IPS DF 19.7 (cell line): ENCODE data around the gene KRT33A.

ENCODE experiments used
- DNase-seq: peaks from one replicate; pipeline ENCODE4 v3.0.0-alpha.2; 2013; ENCODE audit warnings: low read depth, low spot score

KRT33A gene

DNA sequence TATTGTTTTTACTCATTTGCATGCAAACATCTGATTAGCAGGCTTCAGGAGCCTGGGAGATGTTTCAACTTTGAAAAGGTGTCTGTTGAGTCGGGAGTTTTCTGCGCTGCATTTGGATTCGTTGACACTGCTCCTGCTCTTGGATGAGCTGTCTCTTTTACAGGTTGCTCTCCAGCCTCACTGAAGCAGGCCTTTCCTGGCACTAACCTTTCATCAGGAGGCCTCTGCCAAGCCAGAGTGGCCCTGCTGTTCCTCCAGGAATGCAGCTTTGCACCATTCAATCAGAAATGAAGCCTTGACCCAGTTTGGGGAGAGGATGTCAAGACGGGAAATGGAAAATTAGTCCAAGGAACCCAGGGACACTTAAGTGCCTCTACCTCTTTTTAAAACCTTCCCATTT, 47.6 kb downstream of the KRT33A start:
- no peak for DNase-seq

DNA sequence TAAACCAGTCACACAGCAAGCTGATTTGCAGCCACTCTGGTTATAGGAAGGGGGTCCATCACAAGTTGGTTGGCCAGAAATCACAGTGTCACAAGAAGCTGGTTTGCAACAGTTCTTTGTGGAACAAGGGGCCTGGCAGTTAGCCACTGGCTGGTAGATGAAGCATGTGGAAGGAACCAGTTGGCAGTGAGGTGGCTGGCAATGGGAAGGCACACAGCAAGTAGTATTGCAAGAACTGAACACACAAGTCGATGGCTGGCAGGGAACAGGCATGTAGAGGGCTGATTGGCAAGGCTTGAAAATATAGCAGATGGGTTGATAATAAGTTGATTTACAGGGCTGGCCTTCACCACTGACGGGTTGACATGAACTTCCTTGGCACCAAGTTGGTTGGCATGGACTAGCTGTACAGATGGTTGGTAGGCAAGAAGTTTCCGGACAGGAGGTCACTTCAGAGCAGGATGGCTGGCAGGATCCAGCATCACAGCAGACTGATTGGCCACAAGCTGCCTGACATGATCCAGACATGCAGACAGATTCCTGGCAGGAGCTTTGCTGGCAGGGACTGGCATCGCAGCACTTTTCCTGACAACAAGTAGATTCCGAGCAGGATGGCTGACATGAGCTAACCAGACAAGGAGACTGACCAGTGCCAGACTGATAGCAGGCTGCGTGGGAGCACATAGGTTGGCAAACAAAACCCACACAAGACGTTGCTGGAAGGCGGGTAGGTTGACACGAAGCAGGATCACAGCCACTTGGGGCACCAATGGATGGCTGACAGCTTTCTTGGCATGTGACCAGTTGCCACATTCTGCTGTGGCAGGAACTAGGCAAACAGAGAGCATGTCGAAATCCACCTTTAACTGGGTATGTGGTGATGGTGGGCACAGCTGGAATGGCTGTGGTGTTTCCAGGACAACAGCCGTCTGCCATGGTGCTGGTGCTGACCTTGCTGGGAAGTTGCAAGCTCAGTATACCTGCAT, 48.4 kb downstream of the KRT33A start, which contains the start of gene KRTAP29-1:
Gene KRTAP29-1, minus strand, starts transcription at position 936 of the 986 bp plus-strand sequence. Its CDS starts 0 bp downstream, at position 936.
- DNase-seq, result no peak

DNA sequence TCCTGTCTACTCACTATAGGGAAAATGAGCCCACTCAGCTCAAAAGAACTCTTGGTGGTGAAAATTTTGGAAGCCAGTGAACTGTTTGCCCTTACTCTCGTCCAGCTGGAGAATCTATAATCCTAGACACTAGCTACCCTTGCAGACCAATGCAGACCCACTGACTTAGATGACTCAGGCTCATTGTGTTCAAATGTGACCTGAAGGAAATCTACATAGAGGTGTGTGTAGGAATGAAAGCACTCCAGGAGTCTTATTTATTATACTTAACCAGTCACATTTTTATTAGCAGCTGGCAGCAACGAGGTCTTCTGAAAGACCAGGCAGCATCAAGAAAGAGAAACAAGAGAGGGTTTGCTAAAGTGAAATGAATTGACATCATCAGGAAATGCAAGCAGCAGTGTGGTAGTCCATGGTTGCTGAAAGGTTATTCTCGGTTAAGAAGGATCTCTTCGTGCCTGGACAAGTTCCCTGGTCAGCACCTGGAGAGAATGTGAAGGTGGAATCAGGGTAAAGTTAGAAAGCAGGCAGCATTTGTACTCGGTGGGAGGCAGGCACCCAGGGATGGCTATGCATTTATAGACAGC, 49.3 kb downstream of the KRT33A start:
- no peak for DNase-seq

DNA sequence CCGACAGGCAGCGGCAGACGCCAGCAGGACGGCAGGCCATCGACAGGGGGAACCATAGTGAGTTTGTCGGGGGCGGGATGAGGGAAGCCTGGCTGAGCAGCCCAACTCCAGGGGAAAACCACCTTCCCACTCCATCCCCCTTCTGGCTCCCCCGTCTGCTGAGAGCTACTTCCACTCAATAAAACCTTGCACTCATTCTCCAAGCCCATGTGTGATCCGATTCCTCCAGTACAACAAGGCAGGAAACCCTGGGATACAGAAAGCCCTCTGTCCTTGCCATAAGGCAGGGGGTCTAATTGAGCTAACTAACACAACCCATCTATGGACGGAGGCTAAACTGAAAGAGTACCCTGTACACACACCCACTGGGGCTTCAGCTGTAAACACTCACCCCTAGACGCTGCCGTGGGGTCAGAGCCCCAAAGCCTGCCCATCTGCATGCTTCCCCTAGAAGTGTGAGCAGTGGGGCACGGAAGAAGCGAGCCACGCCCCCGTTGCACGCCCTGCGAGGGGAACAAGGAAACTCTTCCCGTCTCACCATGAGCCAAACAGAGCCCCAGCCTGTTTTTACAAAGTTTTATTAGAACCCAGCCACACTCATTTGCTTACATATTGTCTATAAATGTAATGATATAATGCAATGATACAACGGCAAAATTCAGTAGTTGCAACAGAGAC, 52.0 kb downstream of the KRT33A start:
- no peak for DNase-seq

DNA sequence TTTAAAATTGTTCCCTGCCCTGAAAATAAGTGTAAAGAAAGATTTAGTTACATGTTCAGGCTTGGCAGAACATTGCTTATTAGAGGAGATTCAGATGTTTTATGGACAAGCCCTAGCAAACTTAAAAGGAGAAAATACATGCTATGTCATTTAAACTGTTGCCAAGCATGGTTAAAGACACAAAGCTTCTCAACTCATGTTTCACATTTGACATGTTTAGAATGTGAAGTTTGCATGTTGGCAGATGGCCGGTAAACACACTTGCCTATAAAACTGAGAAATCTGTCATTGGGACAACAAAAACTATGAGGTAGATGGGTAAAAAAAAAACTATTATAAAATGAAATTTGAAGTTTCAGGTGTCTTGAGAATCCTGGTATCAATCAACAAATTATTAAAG, 53.8 kb downstream of the KRT33A start:
- no peak for DNase-seq
